Vagina (tissue), 2 donors: ENCODE results near the gene SS18L1. TPM values are rescaled to one million over a fixed set of nuclear protein-coding genes. Genes with fewer than 3 reads are reported as not detected.

Experiments
- DNase-seq, 2 donors: peaks; one replicate each; pipeline ENCODE4 v3.0.0-alpha.2; 2017; ENCODE audit errors: extremely low spot score in 2 of 2
- H3K27ac ChIP-seq: fragments of 200-600 bp; sonication (generic); one replicate; pipeline ENCODE4 v1.5.1; 2019
- H3K27me3 ChIP-seq: fragments of 200-600 bp; sonication (generic); one replicate; pipeline ENCODE4 v1.5.1; 2019
- H3K36me3 ChIP-seq, 2 donors: fragments of 200-600 bp; sonication (generic); one replicate each; pipeline ENCODE4 v1.5.1; 2017 to 2019
- H3K4me1 ChIP-seq: fragments of 200-600 bp; sonication (generic); one replicate; pipeline ENCODE4 v1.5.1; 2019
- H3K4me3 ChIP-seq, 2 donors: fragments of 200-600 bp; sonication (generic); 1 replicate in 1 of 2; 2 replicates in 1 of 2; pipeline ENCODE4 v1.5.1; 2016 to 2019
- H3K9me3 ChIP-seq: fragments of 200-600 bp; sonication (generic); one replicate; pipeline ENCODE4 v1.5.1; 2019
- CTCF ChIP-seq, 3 experiments: fragments of 450-650 bp in 2 of 3; fragments of 200-600 bp in 1 of 3; sonication (generic) in 1 of 3; IDR thresholded peaks; one replicate each; pipeline ENCODE4 v1.5.1; 2017 to 2019; ENCODE audit warnings: antibody characterized with exemption in 3 of 3, mild to moderate bottlenecking in 2 of 3, moderate library complexity in 2 of 3
- POLR2A ChIP-seq, 2 donors: fragments of 450-650 bp; IDR thresholded peaks; one replicate each; pipeline ENCODE4 v1.6.1; 2017; ENCODE audit warnings: antibody characterized with exemption in 2 of 2, mild to moderate bottlenecking in 2 of 2, moderate library complexity in 2 of 2
- POLR2AphosphoS5 ChIP-seq, 2 donors: sonication (generic); formaldehyde crosslinking; IDR thresholded peaks; one replicate each; pipeline ENCODE4 v1.9.0; 2017; ENCODE audit warnings: antibody characterized with exemption in 2 of 2, mild to moderate bottlenecking in 2 of 2, low read depth in 1 of 2; ENCODE audit not compliant: insufficient read depth in 1 of 2
- intact Hi-C: fragments of 100-400 bp; cut with DNase I; formaldehyde crosslinking; loops from one replicate; pipeline ENCODE4 v1.15.1; 2023
- total RNA-seq: library from RNA; depleted of rRNA; stranded (reverse); fragments of >200 nt; gene quantifications from one replicate; pipeline ENCODE4 v1.2.3, GENCODE V29; 2016

Gene SS18L1
- total RNA-seq, 1 donor from 2014 or later, result 25.3 TPM

- DNase-seq, result no peak
- no peaks in the 10 kb centered on the region for H3K9me3 ChIP-seq
- peaks cover 7% of the 10 kb centered on the region for H3K27me3 ChIP-seq
- intact Hi-C loops, result no loop called here
- TF ChIP-seq POLR2A (IDR thresholded peaks at IDR 0.05) (no peak), CTCF (IDR thresholded peaks at IDR 0.05) (no peak), POLR2AphosphoS5 (IDR thresholded peaks at IDR 0.05; ENCODE audit: insufficient read depth in 1 of 2, low read depth in 1 of 2) (no peak)
- H3K36me3 ChIP-seq, result no peaks in the 10 kb centered on the region
- no peak overlapping the region for H3K4me3 ChIP-seq
- H3K27ac ChIP-seq, result no peak overlapping the region
- H3K4me1 ChIP-seq, result peaks cover 16% of the 10 kb centered on the region
Observed at GRCh38 chr20:62224113-62224855, 80.7 kb downstream of the SS18L1 start.

- Histone ChIP-seq H3K4me1 (peaks cover 13% of the 10 kb centered on the region), H3K27ac (no peak overlapping the region), H3K27me3 (peaks cover 6% of the 10 kb centered on the region), H3K9me3 (no peaks in the 10 kb centered on the region), H3K4me3 (no peak overlapping the region), H3K36me3 (no peaks in the 10 kb centered on the region)
- intact Hi-C loops, result no loop called here
- no peak for DNase-seq
- no peak for TF ChIP-seq POLR2AphosphoS5 (IDR thresholded peaks at IDR 0.05; ENCODE audit: insufficient read depth in 1 of 2, low read depth in 1 of 2)
- no peak for TF ChIP-seq CTCF (IDR thresholded peaks at IDR 0.05)
- no peak for TF ChIP-seq POLR2A (IDR thresholded peaks at IDR 0.05)
Observed at GRCh38 chr20:62225026-62225425, 81.5 kb downstream of the SS18L1 start.

- Histone ChIP-seq H3K4me1 (peaks cover 4% of the 10 kb centered on the region), H3K27me3 (peaks cover 6% of the 10 kb centered on the region), H3K4me3 (no peak overlapping the region), H3K36me3 (no peaks in the 10 kb centered on the region), H3K9me3 (no peaks in the 10 kb centered on the region), H3K27ac (no peak overlapping the region)
- no peak for TF ChIP-seq POLR2AphosphoS5 (IDR thresholded peaks at IDR 0.05; ENCODE audit: insufficient read depth in 1 of 2, low read depth in 1 of 2)
- TF ChIP-seq POLR2A (IDR thresholded peaks at IDR 0.05), result no peak
- TF ChIP-seq CTCF (IDR thresholded peaks at IDR 0.05), result no peak
- intact Hi-C loops, result no loop called here
- no peak for DNase-seq
Observed at GRCh38 chr20:62225820-62226635, 82.5 kb downstream of the SS18L1 start.

GRCh38 chr20:62226707-62227590 lies 83.4 kb downstream of the SS18L1 start:
- DNase-seq, result no peak
- Histone ChIP-seq H3K27me3 (peaks cover 3% of the 10 kb centered on the region), H3K36me3 (no peaks in the 10 kb centered on the region), H3K4me3 (no peak overlapping the region), H3K27ac (no peak overlapping the region), H3K9me3 (no peaks in the 10 kb centered on the region), H3K4me1 (peaks cover under 1% of the 10 kb centered on the region)
- intact Hi-C loops, result no loop called here
- TF ChIP-seq POLR2AphosphoS5 (IDR thresholded peaks at IDR 0.05; ENCODE audit: insufficient read depth in 1 of 2, low read depth in 1 of 2) (no peak), POLR2A (IDR thresholded peaks at IDR 0.05) (no peak), CTCF (IDR thresholded peaks at IDR 0.05) (no peak)
